CD4-positive, alpha-beta T cell treated with Interleukin-21 for 1 hour (primary cell): ENCODE data around the gene MARK3.

ENCODE experiments used
- DNase-seq: peaks from one replicate; pipeline ENCODE4 v3.0.0-alpha.2; 2020

Gene MARK3

DNA sequence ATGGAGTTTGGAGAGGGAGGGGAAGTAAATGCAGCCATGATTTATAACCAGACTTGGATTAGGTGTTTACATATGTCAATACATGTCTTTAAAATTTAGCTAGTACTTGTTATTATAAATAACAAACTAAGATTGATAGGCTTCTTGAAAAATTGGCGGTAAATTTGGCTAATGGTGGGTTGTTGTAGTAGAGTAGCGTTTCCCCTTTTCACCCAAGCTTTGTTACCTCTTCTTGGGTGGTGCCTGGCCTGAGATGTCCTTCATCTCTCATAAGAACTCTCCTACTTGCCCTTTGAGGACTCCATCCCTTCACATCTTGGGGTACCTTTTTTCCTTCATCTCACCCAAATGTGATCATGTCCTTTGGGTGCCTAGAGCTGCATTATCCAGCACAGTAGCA lies 11.2 kb downstream of the MARK3 start:
- no peak for DNase-seq

DNA sequence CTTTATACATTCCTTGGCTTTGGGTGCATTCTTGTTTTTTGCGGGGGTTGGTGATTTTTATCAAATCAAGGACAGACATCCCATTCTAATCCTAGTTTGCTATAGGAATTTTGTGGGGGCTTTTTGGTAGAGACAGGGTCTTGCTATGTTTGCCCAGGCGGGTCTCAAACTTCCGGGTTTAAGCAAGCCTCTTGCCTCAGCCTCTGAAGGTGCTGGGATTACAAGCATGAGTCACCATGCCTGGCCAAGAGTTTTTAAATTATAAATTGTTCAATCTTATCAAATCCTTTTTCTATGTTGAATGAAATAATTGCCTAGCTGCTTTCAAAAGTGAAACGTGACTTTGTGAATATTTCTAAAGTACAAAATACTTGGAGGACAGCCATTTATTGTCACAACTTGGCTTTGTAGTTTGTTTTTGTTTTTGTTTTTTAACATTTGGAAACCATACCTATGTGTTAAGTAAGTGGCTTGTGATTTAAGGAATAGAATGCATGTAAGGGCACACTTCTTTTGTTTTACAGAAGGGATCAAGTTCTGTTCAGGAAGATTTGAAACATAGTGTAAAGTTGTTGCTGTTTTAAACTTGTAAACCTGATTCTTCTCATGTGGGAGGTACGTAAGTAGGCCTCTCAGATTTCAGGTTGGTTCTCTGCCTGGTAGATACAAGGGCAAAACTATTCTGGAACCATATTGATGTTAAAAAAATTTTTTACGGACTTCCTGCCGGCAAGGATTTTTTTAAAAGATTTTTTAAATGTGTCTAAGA lies 13.4 kb downstream of the MARK3 start:
- DNase-seq: no peak

DNA sequence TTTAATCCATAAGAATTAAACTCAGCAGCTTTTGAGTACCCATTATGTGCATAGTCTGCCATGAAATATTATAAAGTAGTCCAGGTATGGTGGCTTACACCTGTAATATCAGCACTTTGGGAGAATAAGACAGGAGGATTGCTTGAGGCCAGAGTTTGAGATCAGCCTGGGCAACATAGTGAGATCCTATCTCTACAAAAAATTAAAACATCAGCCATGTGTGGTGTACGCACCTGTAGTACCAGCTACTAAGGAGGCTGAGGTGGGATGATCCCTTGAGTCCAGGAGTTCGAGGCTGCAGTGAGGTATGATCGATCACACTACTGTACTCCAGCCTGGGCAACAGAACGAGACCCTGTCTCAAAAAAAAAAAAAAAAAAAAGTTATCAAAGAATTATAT lies 15.3 kb downstream of the MARK3 start:
- DNase-seq: no peak

DNA sequence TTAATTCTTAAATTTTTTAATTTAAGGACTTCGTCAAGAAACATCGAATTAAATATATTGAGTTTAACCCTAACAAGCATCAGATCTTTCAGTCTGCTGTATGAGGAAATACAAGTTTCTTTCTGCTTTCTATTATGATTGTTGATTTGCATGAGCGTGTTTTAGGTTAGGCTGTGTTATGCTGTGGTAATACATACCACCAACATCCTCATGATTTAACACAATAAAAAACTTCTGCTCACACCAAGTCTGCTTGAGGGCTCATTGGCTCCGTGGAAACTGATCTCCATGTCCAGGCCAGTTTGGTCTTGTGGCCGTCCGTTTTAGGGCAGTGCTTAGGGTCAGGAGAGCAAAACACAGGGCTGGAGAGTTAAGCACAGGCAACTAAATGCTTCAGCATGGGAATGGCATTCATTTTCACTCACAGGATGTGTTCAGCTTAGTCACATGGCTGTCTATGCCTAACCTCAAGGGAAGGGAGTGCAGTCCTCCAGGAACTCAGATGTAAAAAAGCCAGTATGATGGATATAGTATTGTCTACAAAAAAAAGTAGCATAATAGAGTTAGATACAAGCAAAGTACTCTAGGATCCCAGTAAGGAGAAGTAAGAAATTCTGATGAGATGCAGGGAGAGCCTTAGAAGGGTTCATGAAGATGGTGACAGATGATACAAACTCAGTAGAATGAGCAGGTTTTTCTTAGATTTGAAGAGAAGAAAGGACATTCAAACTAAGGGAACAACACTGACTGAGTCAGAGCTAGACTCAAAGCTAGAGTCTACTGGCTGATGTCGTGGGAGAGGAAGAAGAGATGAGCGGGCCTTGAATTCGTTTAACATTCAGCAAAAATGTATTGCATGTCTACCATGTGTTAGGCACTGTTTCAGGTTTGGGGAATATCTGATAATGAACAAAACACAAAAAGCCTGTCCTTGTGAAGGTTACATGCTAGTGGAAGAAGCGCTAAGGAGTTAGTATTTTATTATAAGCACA lies 16.3 kb downstream of the MARK3 start:
- no peak for DNase-seq

DNA sequence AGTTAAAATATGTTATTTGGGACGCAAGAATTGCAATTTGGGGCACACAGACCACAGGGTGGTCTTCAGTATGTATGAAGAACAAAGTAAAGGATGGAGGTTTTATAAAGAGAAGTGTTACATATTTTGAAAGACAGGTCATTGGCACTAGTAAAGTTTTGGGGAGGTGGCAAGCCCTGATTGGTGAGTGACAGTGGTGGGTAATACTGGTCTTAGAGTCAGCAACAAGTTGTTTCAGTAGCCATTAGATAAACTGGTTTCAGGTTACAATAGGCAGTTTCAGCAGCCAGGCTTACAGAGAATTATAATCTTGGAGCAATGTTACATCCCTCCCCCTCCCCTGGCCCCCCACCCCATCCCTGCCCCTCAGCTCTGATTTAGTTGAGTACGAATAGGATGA lies 17.5 kb downstream of the MARK3 start:
- DNase-seq: no peak

DNA sequence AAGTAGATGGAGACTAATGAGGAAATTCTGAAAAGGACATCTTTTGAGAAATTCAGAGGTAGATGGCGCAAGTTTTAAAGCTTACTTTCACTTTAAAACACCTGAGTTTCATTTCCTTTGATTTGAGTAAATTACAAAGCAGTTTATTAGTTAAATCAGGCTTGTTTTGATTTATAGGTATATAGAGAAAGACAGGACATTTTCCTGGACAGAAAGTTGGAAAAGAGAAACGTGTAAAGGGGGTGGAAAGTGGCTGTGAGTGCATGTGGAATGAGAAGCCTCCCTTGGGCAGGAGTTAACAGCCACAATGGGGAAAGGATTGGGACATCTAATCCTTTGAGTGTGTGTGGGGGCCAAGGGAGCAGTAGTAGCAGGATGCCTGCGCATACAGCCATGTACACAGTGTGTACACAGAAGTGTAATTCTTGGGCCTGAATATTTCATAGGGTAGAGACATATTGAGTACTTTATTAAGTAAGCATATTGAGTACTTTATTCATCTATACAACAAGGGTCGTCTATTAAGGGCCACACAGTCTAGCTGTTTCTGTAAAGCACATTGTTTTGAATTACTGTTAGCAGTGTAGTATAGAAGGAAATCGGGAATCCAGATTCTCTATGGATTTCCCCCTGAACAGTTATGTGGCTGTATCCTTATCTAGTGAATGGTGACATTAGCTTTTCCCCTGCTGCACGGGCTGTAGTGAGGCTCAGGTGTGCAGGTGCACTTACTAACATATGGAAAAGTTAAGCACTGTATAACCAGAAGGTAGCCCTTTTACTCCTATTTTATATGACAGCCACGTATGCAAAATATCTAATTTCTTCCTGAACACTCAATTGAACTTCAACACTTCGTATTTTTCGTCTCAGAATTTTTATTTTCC lies 19.1 kb downstream of the MARK3 start:
- no peak for DNase-seq

DNA sequence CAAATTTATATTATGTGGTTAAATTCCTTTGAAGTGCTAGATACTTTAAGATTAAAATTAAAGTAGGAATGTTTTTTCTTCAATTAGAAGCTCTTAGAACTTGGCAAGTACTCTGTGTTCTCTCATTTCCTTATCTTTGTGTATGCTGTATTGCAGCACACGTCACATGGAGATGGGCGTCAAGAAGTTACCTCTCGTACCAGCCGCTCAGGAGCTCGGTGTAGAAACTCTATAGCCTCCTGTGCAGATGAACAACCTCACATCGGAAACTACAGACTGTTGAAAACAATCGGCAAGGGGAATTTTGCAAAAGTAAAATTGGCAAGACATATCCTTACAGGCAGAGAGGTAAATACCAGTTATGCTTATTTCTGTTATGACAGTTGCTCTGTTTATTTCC lies 19.7 kb downstream of the MARK3 start:
- no peak for DNase-seq

DNA sequence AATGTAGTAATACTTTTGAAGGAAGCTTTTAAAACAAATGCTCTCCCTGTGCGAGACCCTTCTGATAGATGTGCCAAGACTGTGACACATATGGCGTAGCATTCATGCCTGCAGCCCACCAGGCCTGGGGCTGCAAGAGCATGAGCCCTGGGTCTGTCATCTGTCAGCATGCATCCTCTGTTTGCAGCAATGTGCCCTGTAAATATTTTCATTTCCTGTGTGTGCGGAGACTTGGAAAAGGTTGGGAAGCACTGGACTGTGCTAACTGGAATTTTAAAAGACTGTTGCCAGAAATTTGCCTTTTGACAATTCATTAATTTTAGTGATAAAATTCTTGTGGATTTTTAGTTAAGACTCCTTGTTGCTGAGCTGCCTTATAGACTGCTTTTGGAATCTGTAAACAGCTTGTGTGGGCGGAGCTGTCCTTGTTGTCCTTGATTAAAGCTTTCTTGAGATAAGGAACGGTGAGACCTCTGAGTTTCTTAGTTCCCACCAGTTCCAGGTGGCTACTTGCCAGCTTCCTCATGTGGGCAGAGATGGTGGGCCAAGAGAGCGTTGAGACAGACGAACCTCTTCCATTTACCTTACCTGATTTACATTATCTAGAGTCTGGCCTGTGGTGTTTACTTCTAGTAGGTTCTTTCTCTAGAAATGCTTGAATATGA lies 23.4 kb downstream of the MARK3 start:
- DNase-seq: no peak

DNA sequence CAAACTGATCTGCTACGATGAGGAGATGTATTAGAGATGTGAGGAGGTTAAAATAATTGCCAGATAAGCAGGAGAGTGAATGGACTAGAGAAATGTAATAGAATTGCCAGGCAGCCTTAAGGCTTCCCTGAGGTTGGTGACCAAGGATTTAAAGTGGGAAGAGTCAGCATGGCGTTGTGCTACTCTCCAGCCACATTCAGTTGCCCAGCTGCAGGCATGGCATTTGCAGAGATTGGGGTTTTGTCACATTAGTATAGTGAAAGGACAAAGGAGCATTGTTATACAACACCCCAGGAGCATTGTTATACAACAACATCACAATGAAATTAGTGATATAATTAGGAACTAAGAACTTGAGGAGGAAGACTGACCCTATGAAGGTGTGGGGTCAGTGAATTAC lies 31.7 kb downstream of the MARK3 start:
- no peak for DNase-seq

DNA sequence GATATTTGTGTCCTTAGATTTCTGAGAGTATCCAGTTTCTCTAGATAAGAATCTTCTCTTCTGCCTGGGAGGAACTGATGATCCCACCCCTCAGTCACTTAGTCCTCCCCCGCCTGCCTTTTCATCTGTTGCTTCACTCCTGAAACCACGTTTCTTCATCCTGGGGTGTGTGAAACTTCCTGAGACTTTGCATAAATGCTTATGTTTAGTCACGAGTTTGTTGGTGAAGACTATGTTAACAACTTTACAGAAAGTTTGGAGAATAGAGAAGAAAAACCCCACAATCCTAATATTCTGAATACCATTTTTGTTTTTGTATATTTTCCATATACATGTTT lies 33.2 kb downstream of the MARK3 start:
- no peak for DNase-seq

DNA sequence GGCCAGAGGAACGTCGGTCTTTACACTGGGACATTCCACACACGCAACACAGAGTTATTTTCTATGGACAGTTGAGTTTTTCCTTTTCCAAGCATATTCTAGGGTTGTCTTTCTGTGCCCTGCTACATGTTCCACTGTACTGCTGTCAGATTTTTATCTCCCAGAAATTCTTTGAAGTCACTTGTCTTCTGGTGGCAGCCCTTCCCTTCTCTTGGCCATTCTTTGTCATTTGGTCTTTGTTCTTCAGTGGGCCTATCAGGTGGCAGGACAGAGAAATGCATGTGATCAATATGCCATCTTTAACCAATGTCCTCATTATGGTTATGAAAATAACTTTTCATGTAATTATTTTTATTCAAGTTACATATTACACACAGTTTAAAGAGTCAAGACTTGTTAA lies 36.3 kb downstream of the MARK3 start:
- DNase-seq: no peak

DNA sequence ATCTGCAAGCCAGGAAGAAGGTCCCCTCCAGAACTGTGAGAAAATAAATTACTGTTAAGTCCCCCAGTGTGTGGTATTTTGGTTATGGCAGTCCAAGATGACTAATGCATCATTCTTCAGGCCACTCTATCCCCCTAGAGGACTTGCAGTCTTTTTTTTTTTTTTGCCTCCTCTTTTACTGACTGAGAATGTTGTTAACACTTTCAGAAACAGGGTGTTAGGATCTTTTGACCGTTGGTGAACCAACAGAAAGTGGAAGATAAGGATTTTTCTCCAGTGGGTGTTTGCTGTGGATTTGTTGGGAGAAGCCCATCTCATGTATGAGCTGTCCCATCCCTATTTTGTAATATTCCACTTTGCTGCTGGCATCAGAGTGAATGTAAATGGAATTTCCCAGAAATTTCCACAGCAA lies 37.8 kb downstream of the MARK3 start:
- no peak for DNase-seq

DNA sequence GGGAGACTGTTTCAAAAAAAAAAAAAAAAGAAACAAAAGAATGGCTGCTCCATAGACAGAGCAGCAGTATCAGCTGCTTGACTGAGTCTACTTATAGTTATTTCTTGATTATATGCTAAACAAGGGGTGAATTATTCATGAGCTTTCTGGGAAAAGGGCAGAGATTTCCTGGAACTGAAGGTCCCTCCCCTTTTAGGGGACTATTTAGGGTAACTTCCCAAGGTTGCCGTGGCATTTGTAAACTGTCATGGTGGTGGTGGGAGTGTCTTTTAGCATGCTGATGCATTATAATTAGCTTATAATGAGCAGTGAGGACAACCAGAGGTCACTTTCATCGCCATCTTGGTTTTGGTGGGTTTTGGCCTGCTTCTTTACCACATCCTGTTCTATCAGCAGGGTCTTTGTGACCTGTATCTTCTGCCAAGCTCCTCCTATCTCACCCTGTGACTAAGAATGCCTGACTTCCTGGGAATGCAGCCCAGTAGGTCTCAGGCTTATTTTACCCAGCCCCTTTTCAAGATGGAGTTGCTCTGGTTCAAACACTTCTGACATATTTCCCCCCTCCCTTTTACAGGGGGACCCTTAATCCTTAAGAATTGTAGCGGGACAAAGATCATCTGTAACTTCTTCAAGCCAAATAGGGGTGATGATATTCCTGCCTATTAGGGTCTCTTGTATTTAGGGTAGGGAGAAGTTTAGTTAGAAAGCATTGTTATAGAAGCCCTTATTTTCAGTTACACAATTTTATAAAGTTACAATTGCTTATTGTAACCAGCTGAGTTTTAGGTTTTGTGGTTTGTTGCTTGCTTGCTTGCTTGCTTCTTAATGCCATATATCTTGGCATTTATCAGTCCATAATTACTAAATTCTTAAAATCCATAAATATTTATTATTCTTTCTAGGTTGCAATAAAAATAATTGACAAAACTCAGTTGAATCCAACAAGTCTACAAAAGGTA lies 42.5 kb downstream of the MARK3 start:
- peak; percentile 69 for DNase-seq

DNA sequence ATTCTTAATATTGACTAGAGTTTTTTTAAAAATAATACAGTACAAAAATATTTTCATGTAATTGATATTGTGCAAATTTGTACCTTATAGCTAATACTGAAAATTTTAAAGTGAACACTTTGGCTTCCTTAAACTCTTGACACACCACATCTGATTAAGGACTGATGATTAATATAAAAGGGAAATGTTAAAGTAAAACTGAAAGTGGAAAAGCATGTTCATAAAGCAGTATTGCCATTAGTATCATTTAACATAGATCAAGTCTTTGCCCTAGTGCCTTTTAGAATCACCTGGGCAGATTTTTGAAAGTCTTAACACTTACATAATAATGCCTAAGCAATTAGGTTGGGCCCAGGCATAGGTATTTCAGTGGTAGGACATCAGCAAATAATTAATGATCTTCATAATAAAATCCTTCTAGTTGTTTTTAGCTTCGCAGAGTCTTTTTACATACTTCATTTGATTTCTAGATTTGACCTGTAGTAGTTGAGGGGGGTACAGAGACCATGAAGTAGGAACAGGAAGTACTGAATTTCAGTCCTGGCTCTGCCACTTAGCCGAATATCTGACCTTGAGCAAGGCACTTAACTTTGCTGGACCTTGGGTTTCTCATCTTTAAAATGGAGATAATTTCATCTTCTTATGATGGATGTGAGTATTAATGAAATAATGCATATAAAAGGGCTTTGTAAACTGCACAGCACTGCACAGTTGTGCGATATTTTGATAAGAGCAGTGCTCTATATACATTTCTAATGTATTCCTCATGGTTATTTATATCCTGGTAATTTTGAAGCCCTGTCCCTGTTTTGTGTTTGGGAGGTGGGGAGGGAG lies 43.7 kb downstream of the MARK3 start:
- DNase-seq: peak; percentile 13

DNA sequence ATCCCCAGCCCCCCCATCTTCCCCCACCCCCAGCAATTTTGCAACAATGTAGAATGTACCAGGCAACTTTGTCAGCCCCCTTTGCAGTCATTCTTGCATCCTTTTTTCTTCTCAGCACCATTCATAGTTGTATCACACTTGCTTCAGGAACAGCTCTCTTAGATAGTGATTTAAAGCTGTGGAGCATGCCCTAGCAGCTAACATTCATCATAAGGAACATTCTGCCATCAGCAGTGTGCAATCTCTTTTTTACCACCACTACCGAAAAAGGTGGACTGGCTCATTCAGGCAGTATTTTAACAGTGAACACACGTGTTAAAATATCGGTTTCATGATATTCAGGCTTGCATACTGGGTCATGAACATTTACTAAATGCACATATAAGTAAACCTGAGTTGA lies 45.1 kb downstream of the MARK3 start:
- DNase-seq: no peak

DNA sequence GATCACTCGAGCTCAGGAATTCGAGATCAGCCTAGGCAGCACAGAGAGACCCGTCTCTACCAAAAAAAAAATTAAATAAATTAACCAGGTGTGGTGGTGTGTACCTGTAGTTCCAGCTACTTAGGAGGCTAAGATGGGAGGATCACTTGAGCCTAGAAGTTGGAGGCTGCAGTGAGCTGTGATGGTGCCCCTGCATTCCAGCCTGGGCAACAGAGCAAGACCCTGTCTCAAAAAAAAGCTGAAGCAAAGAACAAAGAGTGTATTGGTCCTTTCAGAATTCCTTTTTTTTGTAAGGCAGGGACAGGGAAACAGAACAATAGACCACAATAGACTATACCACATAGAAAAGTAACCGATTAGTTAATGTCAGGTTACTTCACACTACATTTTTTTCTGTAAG lies 47.4 kb downstream of the MARK3 start:
- DNase-seq: no peak

DNA sequence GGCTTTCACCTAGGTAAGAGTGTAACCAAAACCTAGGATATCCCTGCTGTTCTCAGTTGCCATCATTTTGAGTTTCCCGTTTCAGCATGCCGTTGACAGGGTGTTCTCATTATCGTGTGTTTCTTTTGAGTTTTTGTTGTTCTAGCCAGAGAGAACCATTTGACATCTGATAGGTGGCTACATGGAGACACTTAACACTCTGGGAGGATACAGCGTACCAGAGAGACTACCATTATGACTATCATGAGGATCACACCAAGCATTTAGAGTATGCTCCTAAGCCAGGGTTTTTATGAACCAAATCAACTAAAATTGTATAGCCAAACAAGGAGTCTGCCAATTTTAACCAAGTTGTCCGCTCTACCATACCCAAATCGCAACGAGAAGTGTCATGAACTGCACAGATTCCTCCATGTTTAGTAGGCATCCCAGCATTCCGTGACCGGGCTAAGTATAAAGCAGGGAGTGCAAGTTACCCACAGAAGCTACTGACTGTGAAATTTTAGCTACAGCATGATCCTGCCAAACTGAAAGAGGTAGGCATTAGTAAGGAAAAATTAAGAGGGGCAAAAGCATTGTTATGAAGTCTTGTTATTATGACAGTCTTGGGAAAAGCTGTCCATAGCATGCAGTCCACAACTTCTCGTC lies 48.8 kb downstream of the MARK3 start:
- DNase-seq: no peak

DNA sequence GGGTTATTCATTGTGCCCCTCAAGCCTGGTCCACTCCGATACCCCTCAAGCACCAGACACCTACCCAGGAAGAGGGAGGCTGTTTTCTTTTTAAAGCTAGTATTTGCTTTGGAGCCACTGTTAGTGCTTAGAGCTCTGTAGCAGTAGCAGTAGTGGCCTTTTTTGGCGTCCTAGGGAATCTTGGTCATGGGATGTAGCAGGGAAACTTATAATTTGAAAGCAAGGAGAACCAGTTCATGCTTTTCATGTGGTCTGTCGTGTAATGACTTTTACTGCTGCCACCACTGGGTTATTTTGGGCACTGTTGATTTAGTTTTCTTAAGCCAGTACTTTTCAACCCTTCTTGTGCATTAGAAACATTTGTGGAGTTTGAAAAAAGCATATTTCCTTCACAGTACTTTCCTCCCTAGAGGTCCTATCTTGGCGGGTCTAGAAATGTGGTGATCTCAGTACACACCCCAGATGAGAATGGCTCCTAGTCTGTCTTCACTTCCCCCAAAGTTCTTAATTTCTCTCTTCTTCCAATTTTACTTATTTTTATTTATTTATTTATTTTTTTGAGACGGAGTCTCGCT lies 49.7 kb downstream of the MARK3 start:
- DNase-seq: no peak

DNA sequence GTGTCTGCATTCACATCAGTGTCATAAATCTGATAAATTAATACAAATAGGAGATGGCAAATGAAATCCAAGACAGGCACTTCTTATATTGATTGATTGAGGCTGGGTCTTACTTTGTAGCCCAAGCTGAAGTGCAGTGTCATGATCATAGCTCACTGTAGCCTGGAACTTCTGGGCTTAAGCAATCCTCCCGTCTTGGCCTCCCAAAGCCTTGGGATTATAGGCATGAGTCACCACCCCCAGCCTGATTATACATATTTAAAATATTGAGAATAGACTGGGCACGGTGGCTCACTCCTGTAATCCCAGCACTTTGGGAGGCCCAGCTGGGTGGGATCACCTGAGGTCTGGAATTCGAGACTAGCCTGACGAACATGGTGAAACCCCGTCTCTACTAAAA lies 51.3 kb downstream of the MARK3 start:
- no peak for DNase-seq

DNA sequence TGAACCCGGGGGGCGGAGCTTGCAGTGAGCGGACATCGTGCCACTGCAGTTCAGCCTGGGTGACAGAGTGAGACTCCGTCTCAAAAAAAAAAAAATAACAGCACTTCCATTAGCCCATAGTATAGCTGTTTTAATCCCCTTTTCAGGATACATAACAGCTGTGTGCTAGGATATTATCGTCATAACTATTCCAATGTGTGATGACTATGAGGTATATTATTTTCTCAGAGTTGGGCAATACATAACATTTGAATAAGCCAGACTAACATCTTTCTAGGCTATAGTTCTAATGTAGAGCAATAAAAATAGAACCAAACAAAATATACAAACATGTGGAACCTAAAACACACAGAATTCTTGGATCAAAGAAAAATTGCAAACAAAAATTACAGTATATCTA lies 57.1 kb downstream of the MARK3 start:
- DNase-seq: no peak
